Stomach (tissue), 9 donors: ENCODE results near the gene PIN4. TPM values are rescaled to one million over a fixed set of nuclear protein-coding genes. Genes with fewer than 3 reads are reported as not detected.
A peak's percentile ranks its signal among the peaks of the same experiment; 100 is the strongest.
"Not testable (repeated sequence)": the region's sequence is repeated elsewhere in the genome, so short reads cannot be mapped to it uniquely, and the experiment has no call there.

Experiments
- DNase-seq, 2 donors: peaks; one replicate each; pipeline versions ENCODE4 v3.0.0 to v3.0.0-alpha.2; 2013 to 2019
- H3K27ac ChIP-seq, 5 donors: fragments of 200-600 bp in 4 of 5; sonication (generic) in 4 of 5; one replicate each; pipeline ENCODE4 v1.5.1; 2013 to 2019; ENCODE audit warnings: mild to moderate bottlenecking in 1 of 5, moderate library complexity in 1 of 5
- H3K27me3 ChIP-seq, 3 donors: fragments of 200-600 bp; sonication (generic); one replicate each; pipeline ENCODE4 v1.5.1; 2017 to 2019; ENCODE audit warnings: mixed run types in 1 of 3
- H3K36me3 ChIP-seq, 4 donors: fragments of 200-600 bp; sonication (generic); 1 replicate in 3 of 4; 2 replicates in 1 of 4; pipeline ENCODE4 v1.5.1; 2016 to 2019
- H3K4me1 ChIP-seq, 4 donors: fragments of 200-600 bp; sonication (generic); one replicate each; pipeline ENCODE4 v1.5.1; 2016 to 2019
- H3K4me3 ChIP-seq, 4 donors: fragments of 200-600 bp; sonication (generic) in 3 of 4; one replicate each; pipeline ENCODE4 v1.5.1; 2016 to 2019; ENCODE audit warnings: mild to moderate bottlenecking in 1 of 4
- H3K9me3 ChIP-seq, 4 donors: fragments of 200-600 bp; sonication (generic); one replicate each; pipeline ENCODE4 v1.5.1; 2016 to 2019
- CTCF ChIP-seq, 7 experiments: fragments of 450-650 bp in 4 of 7; fragments of 200-600 bp in 3 of 7; sonication (generic) in 3 of 7; IDR thresholded peaks; one replicate each; pipeline ENCODE4 v1.5.1; 2016 to 2019; ENCODE audit warnings: antibody characterized with exemption in 7 of 7, control low read depth in 2 of 7, mild to moderate bottlenecking in 1 of 7
- EP300 ChIP-seq: sonication (generic); formaldehyde crosslinking; IDR thresholded peaks from one replicate; pipeline ENCODE4 v1.6.1; 2017; ENCODE audit warnings: antibody characterized with exemption
- POLR2A ChIP-seq, 4 donors: fragments of 450-650 bp; IDR thresholded peaks; one replicate each; pipeline ENCODE4 v1.6.1; 2016; ENCODE audit warnings: antibody characterized with exemption in 4 of 4, control low read depth in 2 of 4, mild to moderate bottlenecking in 1 of 4, moderate library complexity in 1 of 4
- POLR2AphosphoS5 ChIP-seq, 3 donors: sonication (generic); formaldehyde crosslinking; IDR thresholded peaks; one replicate each; pipeline ENCODE4 v1.6.1; 2016; ENCODE audit warnings: antibody characterized with exemption in 3 of 3
- WGBS, 5 donors: extraction: QIAGEN DNeasy Blood & Tissue Kit in 3 of 5; methylation state at CpG; one replicate each; pipeline versions ENCODE4 v1.1.5 to v1.1.7; 2013 to 2018; 5-methylcytosine and 5-hydroxymethylcytosine counted together
- intact Hi-C: fragments of 100-400 bp; cut with DNase I; formaldehyde crosslinking; loops from one replicate; pipeline ENCODE4 v1.15.1; 2023; ENCODE audit warnings: low total_unique reads
- polyA plus RNA-seq, 3 donors: library from polyadenylated mRNA; stranded (reverse); fragments of 200-250 nt; gene quantifications; one replicate each; pipeline ENCODE4 v1.2.3, GENCODE V29; 2013
- total RNA-seq, 5 donors: library from RNA; depleted of rRNA; stranded (reverse); fragments of >200 nt; gene quantifications; one replicate each; pipeline versions ENCODE4 v1.1.0 to v1.2.3, GENCODE V29; 2014 to 2016
- donor health status: healthy with polysubstance abuse.
- donor health status: Bipolar disorder and iron deficiency.
- donor health status: healthy.

The PIN4 gene
- total and polyA plus RNA-seq, 8 donors: 0.45 to 37.8 (median 16.4) TPM; not detected in 2

GRCh38 chrX:72158773-72159172 lies 22.8 kb upstream of the PIN4 start:
- H3K4me3 ChIP-seq: no peak overlapping the region
- no peak overlapping the region for H3K27ac ChIP-seq
- 84 to 94% (median 92%) methylated on average over 3 of the region's 3 CpGs for WGBS, 5 donors
- intact Hi-C loops: no loop called here
- no peaks in the 10 kb centered on the region for H3K36me3 ChIP-seq
- no peaks in the 10 kb centered on the region for H3K27me3 ChIP-seq
- DNase-seq: no peak
- H3K4me1 ChIP-seq: no peaks in the 10 kb centered on the region
- peaks cover 0 to 10% (median 4%) of the 10 kb centered on the region in 4 donors for H3K9me3 ChIP-seq
- TF ChIP-seq EP300: no peak
- no peak for TF ChIP-seq POLR2AphosphoS5 (IDR thresholded peaks at IDR 0.05)
- no peak for TF ChIP-seq CTCF (IDR thresholded peaks at IDR 0.05)
- TF ChIP-seq POLR2A (IDR thresholded peaks at IDR 0.05): no peak

- DNase-seq: no peak
- no peaks in the 10 kb centered on the region for H3K27me3 ChIP-seq
- no peaks in the 10 kb centered on the region for H3K36me3 ChIP-seq
- TF ChIP-seq CTCF (IDR thresholded peaks at IDR 0.05) (no peak), POLR2AphosphoS5 (IDR thresholded peaks at IDR 0.05) (no peak), POLR2A (IDR thresholded peaks at IDR 0.05) (no peak), EP300 (no peak)
- WGBS, 5 donors: 79 to 84% (median 83%) methylated on average over 10 of the region's 10 CpGs
- H3K4me3 ChIP-seq: no peak overlapping the region
- intact Hi-C loops: no loop called here
- H3K27ac ChIP-seq: no peak overlapping the region
- H3K4me1 ChIP-seq: no peaks in the 10 kb centered on the region
- H3K9me3 ChIP-seq: peaks cover 0 to 10% (median 4%) of the 10 kb centered on the region in 4 donors
These were observed 21.8 kb upstream of the PIN4 start for GRCh38 chrX:72159769-72160168.

GRCh38 chrX:72165551-72165950 lies 16.0 kb upstream of the PIN4 start:
- H3K27me3 ChIP-seq: peaks cover 0 to 8% (median 0%) of the 10 kb centered on the region in 3 donors
- H3K36me3 ChIP-seq: no peaks in the 10 kb centered on the region
- peaks cover 0 to 4% (median 0%) of the 10 kb centered on the region in 4 donors for H3K4me1 ChIP-seq
- H3K4me3 ChIP-seq: no peak overlapping the region
- 65 to 82% (median 75%) methylated on average over 4 of the region's 4 CpGs for WGBS, 5 donors
- no peak for DNase-seq
- no peak for TF ChIP-seq EP300
- no peak for TF ChIP-seq CTCF (IDR thresholded peaks at IDR 0.05)
- no peak for TF ChIP-seq POLR2A (IDR thresholded peaks at IDR 0.05)
- TF ChIP-seq POLR2AphosphoS5 (IDR thresholded peaks at IDR 0.05): no peak
- intact Hi-C loops: no loop called here
- no peaks in the 10 kb centered on the region for H3K9me3 ChIP-seq
- H3K27ac ChIP-seq: no peak overlapping the region

- no peak for DNase-seq
- Histone ChIP-seq H3K36me3 (no peaks in the 10 kb centered on the region), H3K9me3 (no peaks in the 10 kb centered on the region), H3K27ac (no peak overlapping the region), H3K4me1 (peaks cover 0 to 4% (median 0%) of the 10 kb centered on the region in 4 donors), H3K27me3 (peaks cover 0 to 10% (median 0%) of the 10 kb centered on the region in 3 donors), H3K4me3 (peak overlapping the region in 1 of 4 donors; percentile 23)
- intact Hi-C loops: no loop called here
- TF ChIP-seq EP300: no peak
- TF ChIP-seq POLR2AphosphoS5 (IDR thresholded peaks at IDR 0.05): no peak
- TF ChIP-seq POLR2A (IDR thresholded peaks at IDR 0.05): no peak
- no peak for TF ChIP-seq CTCF (IDR thresholded peaks at IDR 0.05)
- 49 to 71% (median 63%) methylated on average over 5 to 6 of the region's 6 CpGs for WGBS, 5 donors
These were observed 12.4 kb upstream of the PIN4 start for GRCh38 chrX:72169008-72169728.

- H3K4me3 ChIP-seq, H3K27me3 ChIP-seq, H3K4me1 ChIP-seq, H3K27ac ChIP-seq, H3K36me3 ChIP-seq, intact Hi-C loops, H3K9me3 ChIP-seq, DNase-seq: not testable (repeated sequence)
- WGBS, 5 donors: 83 to 100% (median 93%) methylated on average over 1 to 5 of the region's 5 CpGs
These were observed 5.3 kb upstream of the PIN4 start for GRCh38 chrX:72176289-72176688.
